GM19238 (cell line): Measurements from ENCODE around the gene CHAD.
"Not testable (repeated sequence)": the region's sequence is repeated elsewhere in the genome, so short reads cannot be mapped to it uniquely, and the experiment has no call there.

ENCODE experiments used
- DNase-seq: peaks from one replicate; pipeline ENCODE4 v3.0.0; 2011; ENCODE audit warnings: low spot score; ENCODE audit not compliant: insufficient read length

The CHAD gene

GRCh38 chr17:50475362-50475761, 6.7 kb upstream of the CHAD start:
- no peak for DNase-seq

DNA sequence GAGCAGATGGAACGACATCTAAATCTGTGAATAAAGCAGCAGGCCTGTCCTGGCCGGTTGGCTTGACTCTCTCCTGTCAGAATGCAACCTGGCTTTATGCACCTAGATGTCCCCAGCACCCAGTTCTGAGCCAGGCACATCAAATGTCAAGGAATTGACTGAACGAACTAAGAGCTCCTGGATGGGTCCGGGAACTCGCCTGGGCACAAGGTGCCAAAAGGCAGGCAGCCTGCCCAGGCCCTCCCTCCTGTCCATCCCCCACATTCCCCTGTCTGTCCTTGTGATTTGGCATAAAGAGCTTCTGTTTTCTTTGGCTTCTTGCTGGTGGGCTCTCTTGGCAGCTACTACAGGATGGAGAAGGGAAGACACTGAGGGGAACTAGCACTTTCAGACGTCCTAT, 5.8 kb upstream of the CHAD start:
- no peak for DNase-seq

GRCh38 chr17:50473901-50474300, 5.2 kb upstream of the CHAD start:
- DNase-seq, result no peak

GRCh38 chr17:50472761-50473161, 4.1 kb upstream of the CHAD start:
- DNase-seq, result not testable (repeated sequence)

GRCh38 chr17:50472286-50472685, 3.6 kb upstream of the CHAD start:
- no peak for DNase-seq

GRCh38 chr17:50471009-50471905, 2.6 kb upstream of the CHAD start:
- DNase-seq, result no peak

DNA sequence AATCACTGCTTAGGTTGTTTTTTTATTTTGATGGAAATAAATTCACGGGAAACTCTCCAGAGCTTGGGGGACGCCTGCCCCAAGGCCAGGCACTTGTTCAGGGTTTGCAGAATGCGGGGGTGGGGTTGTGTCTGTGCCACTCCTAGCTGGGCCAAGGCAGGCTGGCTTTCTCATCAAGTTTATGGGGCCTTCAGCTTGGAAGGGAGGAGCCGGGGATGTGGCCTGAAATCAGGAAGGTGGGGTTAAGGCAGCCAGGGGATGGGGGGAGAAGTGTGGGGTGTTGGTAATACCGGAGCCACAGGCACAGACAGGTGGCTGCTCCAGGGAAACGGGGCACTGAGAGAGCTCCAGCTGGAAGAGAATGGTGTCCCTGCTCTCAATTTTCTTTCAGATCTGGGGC, 1.7 kb upstream of the CHAD start:
- DNase-seq, result no peak

DNA sequence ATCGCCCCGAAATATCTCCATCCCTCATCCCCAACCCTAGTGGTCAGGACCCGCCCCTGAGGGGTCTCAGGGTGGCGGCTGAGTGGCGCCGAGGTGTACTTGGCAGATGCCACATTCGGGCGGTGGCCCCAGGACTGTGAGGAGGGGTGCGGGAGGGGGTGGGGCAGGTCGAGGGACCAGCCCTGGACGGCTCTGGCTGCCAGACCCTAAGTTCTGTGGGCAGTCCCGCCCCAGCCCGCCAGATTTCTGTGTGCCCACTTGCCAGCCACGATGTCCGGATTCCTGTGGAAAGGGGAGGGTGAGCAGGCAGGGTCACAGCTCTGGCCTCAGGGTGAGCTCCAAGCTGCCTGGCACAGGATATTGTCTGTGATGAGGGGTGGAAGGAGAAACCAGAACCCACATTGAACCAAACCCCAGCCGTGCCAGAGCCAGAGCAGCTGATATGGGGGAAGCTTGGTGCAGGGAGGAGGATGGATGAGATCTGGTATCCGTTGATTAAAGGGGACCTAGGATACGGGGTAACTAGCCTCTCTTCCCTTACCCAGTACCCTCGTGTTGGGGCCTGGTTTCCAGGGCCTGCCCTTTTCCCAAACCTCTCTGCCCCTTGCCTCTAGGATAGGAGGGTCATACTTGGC, 1.1 kb upstream of the CHAD start:
- DNase-seq, result no peak

GRCh38 chr17:50469208-50469605, 527 bp upstream of the CHAD start:
- DNase-seq, result no peak

- no peak for DNase-seq
Measured at GRCh38 chr17:50467855-50468303, 801 bp downstream of the CHAD start.

DNA sequence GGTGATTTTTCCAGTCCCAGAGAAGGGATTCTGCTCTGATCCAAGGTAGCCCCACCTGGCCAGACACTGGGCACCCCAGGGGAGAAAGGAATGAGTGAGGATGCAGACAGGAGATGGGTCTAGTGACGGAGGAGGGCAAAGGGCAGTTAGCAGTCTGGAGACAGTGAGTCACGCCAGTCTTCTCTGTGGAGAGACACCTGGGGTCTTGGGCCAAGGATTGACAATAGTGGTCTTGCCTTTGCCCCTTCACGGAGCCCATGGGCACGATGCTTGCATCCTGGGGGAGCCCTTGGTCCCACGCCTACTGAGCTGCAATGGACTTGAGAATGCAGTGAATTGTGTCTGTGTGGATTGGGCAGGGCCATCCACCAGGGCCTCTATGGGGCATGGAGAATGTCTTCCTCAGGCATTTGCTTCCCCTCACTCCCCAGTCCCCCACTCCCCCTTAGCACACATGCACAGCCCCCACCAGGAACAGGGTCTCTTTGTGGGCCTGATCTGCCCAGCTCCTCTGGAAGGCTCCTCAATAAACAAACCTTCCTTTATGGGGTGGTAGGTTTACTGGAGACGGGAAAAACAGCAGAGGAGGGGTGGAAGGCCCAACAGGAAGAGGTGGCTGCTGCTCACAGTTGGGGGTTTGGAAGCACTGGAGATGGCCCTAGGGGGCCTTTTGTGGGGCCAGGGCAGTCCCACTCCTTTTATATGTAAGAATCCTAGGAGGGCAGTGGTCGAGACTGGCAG, 1.4 kb downstream of the CHAD start:
- DNase-seq, result no peak

DNA sequence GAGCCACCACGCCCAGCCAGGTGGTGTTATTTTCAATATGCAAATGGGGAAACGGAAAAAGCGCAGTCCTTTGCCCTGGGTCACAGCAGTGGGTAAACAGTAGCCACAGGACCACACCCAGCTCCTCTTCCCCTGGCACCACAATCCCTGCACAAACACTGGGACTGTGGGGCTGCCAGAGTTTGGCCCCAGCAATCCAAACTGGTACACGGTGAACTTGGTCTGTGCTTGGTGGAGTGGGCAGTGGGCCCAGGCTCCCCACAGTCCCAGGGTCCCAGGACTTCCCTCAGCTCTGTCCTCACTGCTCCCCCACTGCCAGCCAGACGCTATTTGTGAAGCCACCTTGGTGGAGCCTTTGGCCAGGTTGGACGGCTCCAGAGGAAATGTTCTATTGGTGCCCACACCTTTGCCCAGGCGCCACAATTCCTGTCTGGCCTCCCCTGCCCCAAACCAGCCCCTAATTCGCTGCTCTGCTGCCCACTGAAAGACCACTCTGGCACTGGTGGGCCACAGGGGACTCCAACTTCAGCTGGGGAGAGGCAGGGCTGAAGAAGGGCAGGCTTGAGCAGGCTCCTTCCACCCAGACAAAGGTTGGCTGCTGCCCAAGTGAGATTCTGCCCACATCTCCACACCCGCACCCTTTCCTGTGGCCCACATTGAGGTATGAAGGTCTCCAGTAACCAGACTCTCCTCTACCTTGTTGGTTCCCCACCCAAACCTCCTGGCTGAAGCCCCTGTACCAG, 2.1 kb downstream of the CHAD start:
- no peak for DNase-seq

GRCh38 chr17:50465635-50466034, 3.0 kb downstream of the CHAD start:
- DNase-seq, result no peak

GRCh38 chr17:50465171-50465570, 3.5 kb downstream of the CHAD start:
- no peak for DNase-seq

- DNase-seq, result no peak
Measured at GRCh38 chr17:50464736-50465135, 3.9 kb downstream of the CHAD start.

- DNase-seq, result no peak
Measured at GRCh38 chr17:50464121-50464520, 4.6 kb downstream of the CHAD start.

DNA sequence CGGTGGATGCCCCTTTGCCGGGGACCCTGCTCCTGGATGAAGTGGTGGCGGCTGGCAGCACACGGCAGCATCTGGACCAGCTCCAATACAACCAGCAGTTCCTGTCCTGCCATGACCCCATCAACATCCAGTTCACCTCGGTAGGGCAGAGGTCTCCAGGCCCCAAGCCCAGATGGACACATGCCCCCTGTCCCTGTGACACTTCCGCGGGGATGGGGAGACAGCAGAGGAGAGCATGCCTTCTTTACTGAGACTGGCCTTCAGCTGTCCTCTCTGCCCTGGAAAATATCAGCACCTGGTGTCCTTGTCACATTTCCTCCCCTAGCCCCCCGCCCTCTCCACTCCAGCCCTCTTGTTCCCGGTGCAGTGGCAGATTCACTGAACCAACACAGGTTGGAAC, 6.2 kb downstream of the CHAD start:
- DNase-seq, result no peak

GRCh38 chr17:50461550-50462132, 7.0 kb downstream of the CHAD start:
- no peak for DNase-seq

- no peak for DNase-seq
Measured at GRCh38 chr17:50460831-50461526, 7.7 kb downstream of the CHAD start.

DNA sequence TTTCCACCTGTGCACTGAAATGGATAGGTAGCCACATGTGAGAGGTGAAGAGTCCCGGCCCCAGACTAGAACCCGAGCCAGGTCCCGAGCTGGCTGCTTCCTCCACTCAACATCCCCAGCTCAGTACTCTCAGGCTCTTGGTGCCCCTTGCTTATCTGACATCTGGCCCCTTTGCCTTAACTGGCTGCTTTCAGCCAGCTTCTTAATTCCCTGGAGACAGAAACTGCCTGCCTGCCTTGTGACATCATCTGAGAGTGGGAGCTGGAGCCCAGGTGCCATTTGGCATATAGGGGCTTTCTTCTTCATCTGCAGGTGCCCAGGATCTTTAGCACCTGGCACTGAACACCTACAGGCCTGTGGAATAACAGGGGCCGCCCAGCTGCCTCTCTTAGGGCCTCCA, 8.9 kb downstream of the CHAD start:
- no peak for DNase-seq
